ENCODE results near the gene ALK.

DNA sequence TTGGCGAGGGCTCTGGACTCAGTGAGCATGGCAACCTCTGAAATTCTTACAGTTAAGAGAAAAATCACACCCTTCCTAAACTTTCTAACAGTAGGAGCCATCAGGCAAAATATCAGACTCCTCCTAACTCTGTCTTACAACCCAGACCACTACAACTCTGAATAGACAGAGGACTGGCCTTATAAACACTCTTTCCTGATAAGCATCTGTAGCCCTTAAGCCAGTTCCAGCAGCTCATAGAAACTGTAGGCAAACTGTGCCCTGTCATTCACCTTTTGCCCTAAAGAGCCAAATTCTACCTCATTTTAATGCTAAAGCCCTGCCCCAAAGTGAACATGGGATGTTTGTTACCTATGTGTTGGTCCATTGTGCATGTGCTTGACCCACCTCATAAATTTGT is 304.8 kb downstream of the ALK start:
- TF ChIP-seq POLR2A (IDR thresholded peaks at IDR 0.05; ENCODE audit: low read length) (no peak), GATA1 (IDR thresholded peaks at IDR 0.05; ENCODE audit: low read depth, low read length) (no peak)
